ENCODE data around the gene SMARCC1. TPM values are rescaled to one million over a fixed set of nuclear protein-coding genes. Genes with fewer than 3 reads are reported as not detected.

SMARCC1 gene
- total RNA-seq (2012; rRNA removed) (39.6 and 51.4 TPM in 2 replicates), polyA plus RNA-seq (2012; rRNA removed) (18.6 and 20.0 TPM in 2 replicates), Bru-seq, nascent RNA (percentile 89 among the genes with signal in this experiment), BruChase-seq, experiment 1, labeled RNA remaining after a 6-hour chase (percentile 90 among the genes with signal in this experiment), BruChase-seq, experiment 2, labeled RNA remaining after a 2-hour chase (percentile 84 among the genes with signal in this experiment)
- 6.6 and 9.6 TPM in 2 replicates for polyA plus RNA-seq (2012; cell fraction: cytosol; rRNA removed)
- polyA plus RNA-seq (2012; cell fraction: nucleus; rRNA removed; ENCODE audit: low replicate concordance), result 17.9 and 20.3 TPM in 2 replicates
- long read RNA-seq, full-length matches to known transcripts, result 29 of 151 reads
- long read RNA-seq, partial matches to known transcripts, result 82 of 151 reads
- long read RNA-seq, other reads (novel, unspliced or antisense), result 40 of 151 reads

GRCh38 chr3:47781685-47782445 lies at the start of gene SMARCC1:
Gene SMARCC1, minus strand, starts transcription at chr3:47781893. Its CDS starts 96 bp downstream, at chr3:47781797.
- ATAC-seq (ENCODE audit: low read depth) (peak; percentile 93), DNase-seq (peak; percentile 97)
- dilution Hi-C loops (cut with HindIII; ENCODE audit: low sequenced_read_pairs, unreplicated experiment) (no loop called here), intact Hi-C loops (cut with micrococcal nuclease) (no loop called here), in situ Hi-C loops (cut with MboI; ENCODE audit: low sequenced_read_pairs) (no loop called here)
- Histone ChIP-seq H3K23ac (ENCODE audit: low read depth, low read length) (peak within 1 kb of the TSS; percentile 96), H2BK120ac (ENCODE audit: low read depth, low read length) (peak within 1 kb of the TSS; percentile 15; the same call in 1 of the 2 replicates), H2AFZ (replicated peaks; ENCODE audit: low read length, poor library complexity) (peak within 1 kb of the TSS; percentile 98), H4K8ac (ENCODE audit: low read depth in 2 of 2, low read length in 2 of 2) (peak within 1 kb of the TSS; percentile 98 to 99), H3K9me1 (ENCODE audit: insufficient read depth, low read length) (peaks cover 3% of the 10 kb centered on the region; the same call in 1 of the 2 replicates), H3K27me3 (ENCODE audit: control insufficient read depth, insufficient read depth, low read length) (no peaks in the 10 kb centered on the region), H4K5ac (ENCODE audit: low read depth, low read length) (peak within 1 kb of the TSS; percentile 86), H3K18ac (ENCODE audit: low read depth, low read length) (peak within 1 kb of the TSS; percentile 63), H2AK9ac (replicated peaks; ENCODE audit: low read depth, low read length, poor library complexity) (peak within 1 kb of the TSS; percentile 91), H3K14ac (replicated peaks; ENCODE audit: low read depth, low read length) (peak within 1 kb of the TSS; percentile 98), H2AK5ac (ENCODE audit: low read depth, low read length) (peak within 1 kb of the TSS; percentile 89), H3K27ac (ENCODE audit: insufficient read depth, low read length) (peak within 1 kb of the TSS; percentile 92), H4K91ac (ENCODE audit: insufficient read depth, low read depth, low read length) (peak within 1 kb of the TSS; percentile 96), H3K4me2 (ENCODE audit: low read depth, low read length) (peak within 1 kb of the TSS; percentile 98), H3K36me3 (ENCODE audit: control insufficient read depth, insufficient read depth, low read length) (0 out of 2 replicates have a peak, but pooled peaks cover 2% of the 10 kb centered on the region), H3K79me1 (ENCODE audit: low read depth in 1 of 2, low read length in 2 of 2) (peaks cover 3 to 36% of the 10 kb centered on the region in 2 experiments; a peak in 3 of 4 replicates), H3K4me3 (ENCODE audit: insufficient read depth, low read depth, low read length) (peak within 1 kb of the TSS; percentile 61), H3K4me1 (ENCODE audit: control insufficient read depth, insufficient read depth, low read length) (peaks cover 2% of the 10 kb centered on the region), H3K56ac (ENCODE audit: extremely low read depth, insufficient read depth, low read length) (peak within 1 kb of the TSS; percentile 94), H3K9ac (ENCODE audit: low read depth, low read length) (peak within 1 kb of the TSS; percentile 97), H3K4ac (ENCODE audit: low read depth, low read length) (peak within 1 kb of the TSS; percentile 97), H3K9me3 (ENCODE audit: control insufficient read depth, insufficient read depth, low read length) (no peaks in the 10 kb centered on the region), H2BK15ac (ENCODE audit: low read depth, low read length) (no peak within 1 kb of the TSS), H4K20me1 (ENCODE audit: insufficient read depth, low read length) (peaks cover 35% of the 10 kb centered on the region), H2BK5ac (ENCODE audit: low read depth, low read length, poor library complexity, severe bottlenecking) (peak within 1 kb of the TSS; percentile 97), H2BK20ac (ENCODE audit: low read depth, low read length) (no peak within 1 kb of the TSS)
- ChIA-PET POLR2A (ENCODE audit: unreplicated experiment) (no interaction called here), CTCF (no interaction called here)
- BruUV-seq (replicated peaks), result TSS peak; percentile 61
- 1% methylated on average over 50 of the region's 79 CpGs; no CpG with 5 or more reads in 1 of the 2 experiments for WGBS, 2 experiments (ENCODE audit: extremely low coverage in 2 of 2, insufficient read length in 1 of 2)
- TF ChIP-seq RFX5 (IDR thresholded peaks at IDR 0.05; ENCODE audit: low read depth, low read length) (no peak), FOS (IDR thresholded peaks at IDR 0.05; ENCODE audit: low read depth, low read length) (0 out of 2 replicates have a peak, but pooled peaks have one; percentile 34), CTCF (conservative IDR thresholded peaks at IDR 0.05; ENCODE audit: low read depth, low read length) (no peak), ELK1 (IDR thresholded peaks at IDR 0.05; ENCODE audit: borderline replicate concordance, low read depth, low read length) (no peak), MXI1 (IDR thresholded peaks at IDR 0.05; ENCODE audit: borderline replicate concordance, low read depth, low read length) (peak; percentile 36; the same call in 1 of the 2 replicates), SMC3 (IDR thresholded peaks at IDR 0.05; ENCODE audit: low read depth, low read length) (no peak), BHLHE40 (IDR thresholded peaks at IDR 0.05; ENCODE audit: low read depth, low read length) (peak; percentile 78), CEBPB (IDR thresholded peaks at IDR 0.05; ENCODE audit: low read depth, low read length) (no peak), MAFK (IDR thresholded peaks at IDR 0.05; ENCODE audit: low read depth, low read length) (no peak), POLR2A (IDR thresholded peaks at IDR 0.05; ENCODE audit: low read depth, low read length) (peak; percentile 87), RCOR1 (IDR thresholded peaks at IDR 0.05; ENCODE audit: insufficient replicate concordance, low read length) (no peak), NFE2L2 (IDR thresholded peaks at IDR 0.05; ENCODE audit: low read depth, low read length) (no peak)
